Measurements from ENCODE around the gene SMARCE1. TPM values are rescaled to one million over a fixed set of nuclear protein-coding genes. Genes with fewer than 3 reads are reported as not detected.
A peak's percentile ranks its signal among the peaks of the same experiment; 100 is the strongest.

The SMARCE1 gene
- total RNA-seq, 2 experiments from 2014 or later, result 107 to 118 TPM

- Mint-ChIP-seq H3K27me3 (no peaks in the 10 kb centered on the region), H3K36me3 (peaks cover 1% of the 10 kb centered on the region), H3K27ac (no peak overlapping the region), H3K4me3 (no peak overlapping the region), H3K4me1 (peaks cover 68% of the 10 kb centered on the region), H3K9me3 (no peaks in the 10 kb centered on the region)
- no peak for DNase-seq
Observed at GRCh38 chr17:40621578-40621977, 26.0 kb downstream of the SMARCE1 start.

GRCh38 chr17:40621019-40621418 is 26.6 kb downstream of the SMARCE1 start:
- Mint-ChIP-seq H3K27ac (peak overlapping the region; percentile 74), H3K36me3 (peaks cover 1% of the 10 kb centered on the region), H3K9me3 (no peaks in the 10 kb centered on the region), H3K4me1 (peaks cover 74% of the 10 kb centered on the region), H3K27me3 (no peaks in the 10 kb centered on the region), H3K4me3 (no peak overlapping the region)
- DNase-seq, result no peak

GRCh38 chr17:40618754-40619625 is 28.6 kb downstream of the SMARCE1 start:
- Mint-ChIP-seq H3K27me3 (no peaks in the 10 kb centered on the region), H3K9me3 (no peaks in the 10 kb centered on the region), H3K4me1 (peaks cover 75% of the 10 kb centered on the region), H3K27ac (peak overlapping the region; percentile 82), H3K36me3 (no peaks in the 10 kb centered on the region), H3K4me3 (peak overlapping the region; percentile 69)
- DNase-seq, result no peak

- no peak for DNase-seq
- H3K36me3 Mint-ChIP-seq, result peaks cover 1% of the 10 kb centered on the region
- no peak overlapping the region for H3K4me3 Mint-ChIP-seq
- no peak overlapping the region for H3K27ac Mint-ChIP-seq
- H3K4me1 Mint-ChIP-seq, result peaks cover 79% of the 10 kb centered on the region
- no peaks in the 10 kb centered on the region for H3K27me3 Mint-ChIP-seq
- H3K9me3 Mint-ChIP-seq, result no peaks in the 10 kb centered on the region
Observed at GRCh38 chr17:40617678-40618240, 29.9 kb downstream of the SMARCE1 start.

- H3K9me3 Mint-ChIP-seq, result no peaks in the 10 kb centered on the region
- no peak for DNase-seq
- H3K4me3 Mint-ChIP-seq, result no peak overlapping the region
- peaks cover 1% of the 10 kb centered on the region for H3K36me3 Mint-ChIP-seq
- no peaks in the 10 kb centered on the region for H3K27me3 Mint-ChIP-seq
- peaks cover 78% of the 10 kb centered on the region for H3K4me1 Mint-ChIP-seq
- peak overlapping the region; percentile 0 for H3K27ac Mint-ChIP-seq
Observed at GRCh38 chr17:40616592-40616991, 31.0 kb downstream of the SMARCE1 start.

- Mint-ChIP-seq H3K4me1 (peaks cover 78% of the 10 kb centered on the region), H3K9me3 (no peaks in the 10 kb centered on the region), H3K36me3 (peaks cover 1% of the 10 kb centered on the region), H3K27ac (peak overlapping the region; percentile 91), H3K4me3 (no peak overlapping the region), H3K27me3 (no peaks in the 10 kb centered on the region)
- no peak for DNase-seq
Observed at GRCh38 chr17:40615841-40616476, 31.7 kb downstream of the SMARCE1 start.

GRCh38 chr17:40615068-40615840 is 32.4 kb downstream of the SMARCE1 start:
- H3K4me3 Mint-ChIP-seq, result peak overlapping the region; percentile 62
- peaks cover 77% of the 10 kb centered on the region for H3K4me1 Mint-ChIP-seq
- H3K36me3 Mint-ChIP-seq, result peaks cover 1% of the 10 kb centered on the region
- peak overlapping the region; percentile 91 for H3K27ac Mint-ChIP-seq
- DNase-seq, result peak; percentile 57
- H3K9me3 Mint-ChIP-seq, result no peaks in the 10 kb centered on the region
- no peaks in the 10 kb centered on the region for H3K27me3 Mint-ChIP-seq

- DNase-seq, result no peak
- H3K4me3 Mint-ChIP-seq, result peak overlapping the region; percentile 62
- no peaks in the 10 kb centered on the region for H3K9me3 Mint-ChIP-seq
- peaks cover 75% of the 10 kb centered on the region for H3K4me1 Mint-ChIP-seq
- peaks cover 2% of the 10 kb centered on the region for H3K36me3 Mint-ChIP-seq
- H3K27ac Mint-ChIP-seq, result peak overlapping the region; percentile 91
- no peaks in the 10 kb centered on the region for H3K27me3 Mint-ChIP-seq
Observed at GRCh38 chr17:40614431-40615067, 33.1 kb downstream of the SMARCE1 start.

GRCh38 chr17:40613467-40614154 is 34.0 kb downstream of the SMARCE1 start:
- Mint-ChIP-seq H3K36me3 (peaks cover 5% of the 10 kb centered on the region), H3K27me3 (no peaks in the 10 kb centered on the region), H3K9me3 (no peaks in the 10 kb centered on the region), H3K27ac (peak overlapping the region; percentile 92), H3K4me1 (peaks cover 81% of the 10 kb centered on the region), H3K4me3 (peak overlapping the region; percentile 73)
- no peak for DNase-seq

- peak overlapping the region; percentile 92 for H3K27ac Mint-ChIP-seq
- H3K27me3 Mint-ChIP-seq, result no peaks in the 10 kb centered on the region
- peaks cover 88% of the 10 kb centered on the region for H3K4me1 Mint-ChIP-seq
- DNase-seq, result peak; percentile 76
- H3K4me3 Mint-ChIP-seq, result peak overlapping the region; percentile 73
- H3K36me3 Mint-ChIP-seq, result peaks cover 5% of the 10 kb centered on the region
- H3K9me3 Mint-ChIP-seq, result no peaks in the 10 kb centered on the region
Observed at GRCh38 chr17:40612599-40613244, 34.9 kb downstream of the SMARCE1 start.

- no peak for DNase-seq
- Mint-ChIP-seq H3K27me3 (no peaks in the 10 kb centered on the region), H3K27ac (peak overlapping the region; percentile 75), H3K36me3 (peaks cover 5% of the 10 kb centered on the region), H3K4me3 (peak overlapping the region; percentile 23), H3K4me1 (peaks cover 93% of the 10 kb centered on the region), H3K9me3 (no peaks in the 10 kb centered on the region)
Observed at GRCh38 chr17:40611840-40612474, 35.7 kb downstream of the SMARCE1 start.

GRCh38 chr17:40610359-40610758 is 37.3 kb downstream of the SMARCE1 start:
- H3K27ac Mint-ChIP-seq, result peak overlapping the region; percentile 77

GRCh38 chr17:40608061-40608581 is 39.5 kb downstream of the SMARCE1 start:
- Mint-ChIP-seq H3K27ac (peak overlapping the region; percentile 85), H3K36me3 (peaks cover 10% of the 10 kb centered on the region), H3K27me3 (no peaks in the 10 kb centered on the region), H3K9me3 (no peaks in the 10 kb centered on the region), H3K4me3 (peak overlapping the region; percentile 41), H3K4me1 (peaks cover 94% of the 10 kb centered on the region)
- DNase-seq, result no peak

More at GRCh38 chr17:40610359-40610758, 37.3 kb downstream of the SMARCE1 start:
- Mint-ChIP-seq H3K27me3 (no peaks in the 10 kb centered on the region), H3K4me3 (peak overlapping the region; percentile 36), H3K4me1 (peaks cover 92% of the 10 kb centered on the region), H3K9me3 (no peaks in the 10 kb centered on the region), H3K36me3 (peaks cover 5% of the 10 kb centered on the region)
- no peak for DNase-seq
